Measurements from ENCODE around the gene RNF187. TPM values are rescaled to one million over a fixed set of nuclear protein-coding genes. Genes with fewer than 3 reads are reported as not detected.

RNF187 gene
- total RNA-seq, 1 experiment from 2014 or later: 97.7 TPM

DNA sequence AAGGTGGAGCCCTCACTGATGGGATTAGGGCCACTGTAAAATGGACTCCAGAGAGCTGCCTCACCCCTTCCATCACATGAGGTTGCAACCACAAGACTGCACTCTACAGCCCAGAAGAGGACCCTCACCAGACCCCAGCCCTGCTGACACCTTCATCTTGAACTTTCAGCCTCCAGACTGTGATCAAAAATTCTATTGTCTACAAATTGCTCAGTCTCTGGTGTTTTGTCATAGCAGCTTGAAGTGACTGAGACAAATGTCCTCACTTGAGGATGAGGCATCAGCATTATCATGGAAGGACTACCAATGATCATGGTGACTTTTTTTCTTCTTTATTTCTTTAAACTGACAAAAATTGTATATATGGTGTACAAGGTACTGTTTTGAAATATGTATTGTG lies 43.8 kb upstream of the RNF187 start:
- H3K36me3 ChIP-seq (ENCODE audit: low read depth, low read length): no peaks in the 10 kb centered on the region
- peaks cover 6% of the 10 kb centered on the region; the same call in 1 of the 2 replicates for H3K4me1 ChIP-seq (ENCODE audit: insufficient read depth, low read length)
- ChIA-PET POLR2A (ENCODE audit: unreplicated experiment) (no interaction called here), CTCF (no interaction called here)
- no peak overlapping the region for H3K9ac ChIP-seq (ENCODE audit: low read length)
- TF ChIP-seq EZH2phosphoT487 (IDR thresholded peaks at IDR 0.05; ENCODE audit: borderline replicate concordance, low read length) (no peak), EZH2 (IDR thresholded peaks at IDR 0.05; ENCODE audit: low read length, unreplicated experiment) (no peak)
- TF ChIP-seq, protein P1, sequence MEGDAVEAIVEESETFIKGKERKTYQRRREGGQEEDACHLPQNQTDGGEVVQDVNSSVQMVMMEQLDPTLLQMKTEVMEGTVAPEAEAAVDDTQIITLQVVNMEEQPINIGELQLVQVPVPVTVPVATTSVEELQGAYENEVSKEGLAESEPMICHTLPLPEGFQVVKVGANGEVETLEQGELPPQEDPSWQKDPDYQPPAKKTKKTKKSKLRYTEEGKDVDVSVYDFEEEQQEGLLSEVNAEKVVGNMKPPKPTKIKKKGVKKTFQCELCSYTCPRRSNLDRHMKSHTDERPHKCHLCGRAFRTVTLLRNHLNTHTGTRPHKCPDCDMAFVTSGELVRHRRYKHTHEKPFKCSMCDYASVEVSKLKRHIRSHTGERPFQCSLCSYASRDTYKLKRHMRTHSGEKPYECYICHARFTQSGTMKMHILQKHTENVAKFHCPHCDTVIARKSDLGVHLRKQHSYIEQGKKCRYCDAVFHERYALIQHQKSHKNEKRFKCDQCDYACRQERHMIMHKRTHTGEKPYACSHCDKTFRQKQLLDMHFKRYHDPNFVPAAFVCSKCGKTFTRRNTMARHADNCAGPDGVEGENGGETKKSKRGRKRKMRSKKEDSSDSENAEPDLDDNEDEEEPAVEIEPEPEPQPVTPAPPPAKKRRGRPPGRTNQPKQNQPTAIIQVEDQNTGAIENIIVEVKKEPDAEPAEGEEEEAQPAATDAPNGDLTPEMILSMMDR (conservative IDR thresholded peaks at IDR 0.05; ENCODE audit: low read depth, low read length): no peak
- no peak overlapping the region for H3K4me2 ChIP-seq (ENCODE audit: low read length)
- H3K79me2 ChIP-seq (ENCODE audit: low read length): no peaks in the 10 kb centered on the region
- H3K9me3 ChIP-seq (ENCODE audit: low read length): no peaks in the 10 kb centered on the region
- no peaks in the 10 kb centered on the region for H3F3A ChIP-seq (ENCODE audit: low read length, unreplicated experiment)
- no peaks in the 10 kb centered on the region for H3K9me2 ChIP-seq (replicated peaks; ENCODE audit: low read length)
- BruUV-seq (replicated peaks): no TSS peak
- H4K20me1 ChIP-seq (ENCODE audit: low read length): no peaks in the 10 kb centered on the region
- no peak overlapping the region for H3K4me3 ChIP-seq (ENCODE audit: low read length)
- no peak overlapping the region for H3K27ac ChIP-seq (ENCODE audit: low read length)
- H3K27me3 ChIP-seq (ENCODE audit: low read length): no peaks in the 10 kb centered on the region
- no peak for DNase-seq
- intact Hi-C loops (cut with micrococcal nuclease): no loop called here
- ATAC-seq: no peak
- no peak overlapping the region for H2AFZ ChIP-seq (ENCODE audit: low read length)

GRCh38 chr1:228445490-228445842 lies 41.7 kb upstream of the RNF187 start:
- Histone ChIP-seq H3K27me3 (ENCODE audit: low read length) (no peaks in the 10 kb centered on the region), H4K20me1 (ENCODE audit: low read length) (no peaks in the 10 kb centered on the region), H3K9me2 (replicated peaks; ENCODE audit: low read length) (no peaks in the 10 kb centered on the region), H3K27ac (ENCODE audit: low read length) (no peak overlapping the region), H2AFZ (ENCODE audit: low read length) (peak overlapping the region; percentile 59), H3K9me3 (ENCODE audit: low read length) (no peaks in the 10 kb centered on the region), H3K4me2 (ENCODE audit: low read length) (peak overlapping the region; percentile 72), H3K4me1 (ENCODE audit: insufficient read depth, low read length) (peaks cover 6% of the 10 kb centered on the region; the same call in 1 of the 2 replicates), H3K9ac (ENCODE audit: low read length) (no peak overlapping the region), H3K4me3 (ENCODE audit: low read length) (peak overlapping the region; percentile 28), H3K36me3 (ENCODE audit: low read depth, low read length) (no peaks in the 10 kb centered on the region), H3F3A (ENCODE audit: low read length, unreplicated experiment) (no peaks in the 10 kb centered on the region), H3K79me2 (ENCODE audit: low read length) (no peaks in the 10 kb centered on the region)
- intact Hi-C loops (cut with micrococcal nuclease): no loop called here
- CTCF ChIA-PET: no interaction called here
- DNase-seq: no peak
- POLR2A ChIA-PET (ENCODE audit: unreplicated experiment): no interaction called here
- ATAC-seq: no peak; the same call in 1 of the 2 replicates
- TF ChIP-seq EZH2phosphoT487 (IDR thresholded peaks at IDR 0.05; ENCODE audit: borderline replicate concordance, low read length) (no peak), EZH2 (IDR thresholded peaks at IDR 0.05; ENCODE audit: low read length, unreplicated experiment) (no peak)
- TF ChIP-seq, protein P1 (conservative IDR thresholded peaks at IDR 0.05; ENCODE audit: low read depth, low read length): no peak
- no TSS peak for BruUV-seq (replicated peaks)

- H3K4me2 ChIP-seq (ENCODE audit: low read length): peak overlapping the region; percentile 72
- no peaks in the 10 kb centered on the region for H3K27me3 ChIP-seq (ENCODE audit: low read length)
- POLR2A ChIA-PET (ENCODE audit: unreplicated experiment): no interaction called here
- no peak overlapping the region for H3K27ac ChIP-seq (ENCODE audit: low read length)
- no peaks in the 10 kb centered on the region for H3K9me3 ChIP-seq (ENCODE audit: low read length)
- intact Hi-C loops (cut with micrococcal nuclease): no loop called here
- ATAC-seq (no peak; the same call in 1 of the 2 replicates), DNase-seq (no peak)
- H3K4me1 ChIP-seq (ENCODE audit: insufficient read depth, low read length): peaks cover 6% of the 10 kb centered on the region; the same call in 1 of the 2 replicates
- peak overlapping the region; percentile 28 for H3K4me3 ChIP-seq (ENCODE audit: low read length)
- no TSS peak for BruUV-seq (replicated peaks)
- CTCF ChIA-PET: no interaction called here
- H3F3A ChIP-seq (ENCODE audit: low read length, unreplicated experiment): no peaks in the 10 kb centered on the region
- H3K9ac ChIP-seq (ENCODE audit: low read length): no peak overlapping the region
- no peaks in the 10 kb centered on the region for H3K9me2 ChIP-seq (replicated peaks; ENCODE audit: low read length)
- TF ChIP-seq, protein P1 (conservative IDR thresholded peaks at IDR 0.05; ENCODE audit: low read depth, low read length): no peak
- no peak for TF ChIP-seq EZH2phosphoT487 (IDR thresholded peaks at IDR 0.05; ENCODE audit: borderline replicate concordance, low read length)
- TF ChIP-seq EZH2 (IDR thresholded peaks at IDR 0.05; ENCODE audit: low read length, unreplicated experiment): no peak
- H4K20me1 ChIP-seq (ENCODE audit: low read length): no peaks in the 10 kb centered on the region
- H2AFZ ChIP-seq (ENCODE audit: low read length): peak overlapping the region; percentile 59
- no peaks in the 10 kb centered on the region for H3K36me3 ChIP-seq (ENCODE audit: low read depth, low read length)
- no peaks in the 10 kb centered on the region for H3K79me2 ChIP-seq (ENCODE audit: low read length)
Observed at GRCh38 chr1:228445843-228446650, 41.1 kb upstream of the RNF187 start.

Measured in PC-3 (cell line).